NOMO-1 treated with DMSO at 0.1 percent for 48 hours (cell line): ENCODE data around the gene THAP7.

Experiments
- DNase-seq: peaks from one replicate; lab custom pipeline; 2025; ENCODE audit not compliant: unreplicated experiment; lab: John Stamatoyannopoulos, UW

Gene THAP7

GRCh38 chr22:20979940-20980453 is 21.9 kb downstream of the THAP7 start:
- DNase-seq: no peak

DNA sequence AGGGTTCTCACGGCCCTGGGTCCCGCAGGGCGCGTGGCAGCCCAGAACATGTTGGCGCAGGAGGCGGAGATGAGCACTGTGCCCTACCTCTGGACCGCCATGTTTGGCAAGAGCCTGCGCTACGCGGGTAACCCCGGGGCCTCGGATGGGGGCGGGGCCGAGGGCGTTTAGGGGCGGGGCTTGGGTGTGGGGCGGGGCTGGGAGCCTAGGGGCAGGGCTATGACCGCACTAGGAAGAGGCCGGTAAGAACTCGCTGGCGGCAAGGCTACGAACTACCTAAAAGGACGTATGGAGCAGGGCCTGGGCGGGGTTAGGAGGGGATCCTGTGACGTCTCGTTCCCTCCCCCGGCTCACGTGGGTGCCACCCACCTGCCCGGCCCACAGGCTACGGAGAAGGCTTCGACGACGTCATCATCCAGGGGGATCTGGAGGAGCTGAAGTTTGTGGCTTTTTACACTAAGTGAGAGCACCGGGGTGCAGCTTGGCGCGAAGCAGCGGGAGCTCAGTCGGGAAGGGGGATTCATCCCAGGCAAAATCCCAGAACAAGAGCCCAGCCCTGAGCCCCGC is 22.6 kb downstream of the THAP7 start:
- DNase-seq: no peak

DNA sequence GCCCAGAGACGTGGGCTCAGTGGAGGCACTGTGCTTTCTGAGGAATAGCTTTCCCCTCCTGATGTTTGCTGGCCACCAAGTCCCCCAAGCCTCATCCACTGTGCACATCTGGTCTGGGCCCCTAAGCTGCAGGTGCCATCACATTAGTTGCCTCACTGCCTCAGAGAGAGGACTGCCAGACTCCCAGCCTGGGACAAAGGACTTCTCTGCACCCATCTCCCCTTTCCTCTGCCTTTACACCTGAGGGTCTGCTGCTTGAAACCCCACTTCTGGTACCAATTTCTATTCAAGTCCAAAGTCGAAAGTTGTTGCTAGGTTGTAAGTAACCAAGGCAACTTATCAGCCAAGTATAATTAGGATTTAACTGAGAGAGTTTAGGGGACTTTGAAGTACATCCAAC is 23.5 kb downstream of the THAP7 start:
- DNase-seq: peak; percentile 2

DNA sequence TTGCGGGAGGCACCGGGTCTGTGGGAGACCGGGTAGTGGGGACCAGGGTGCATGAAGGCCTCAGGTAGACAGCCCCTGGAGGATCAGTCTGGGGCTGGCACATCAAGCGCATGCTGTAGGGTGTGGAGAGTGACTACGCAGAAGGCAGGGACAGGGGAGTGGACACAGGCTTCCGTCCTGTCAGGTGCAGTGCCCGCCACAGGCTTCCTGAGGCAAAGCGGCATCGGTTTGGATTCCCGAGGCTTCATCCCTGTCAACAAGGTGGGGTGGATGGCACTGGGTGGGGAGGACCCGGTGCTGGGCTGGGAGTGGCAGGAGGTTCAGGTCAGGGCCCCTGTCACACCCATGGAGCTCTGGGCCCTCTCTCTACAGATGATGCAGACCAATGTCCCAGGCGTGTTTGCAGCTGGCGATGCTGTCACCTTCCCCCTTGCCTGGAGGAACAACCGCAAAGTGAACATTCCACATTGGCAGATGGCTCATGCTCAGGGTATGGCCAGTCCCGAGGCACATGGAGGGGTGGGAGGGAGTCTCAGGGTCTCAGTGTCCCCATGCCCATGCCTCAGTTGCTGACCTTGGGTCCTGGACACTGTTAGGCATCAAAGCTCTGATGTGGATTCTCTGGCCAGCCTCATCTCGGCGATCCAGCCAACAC is 24.3 kb downstream of the THAP7 start:
- DNase-seq: no peak

GRCh38 chr22:20977019-20977418 is 24.9 kb downstream of the THAP7 start:
- DNase-seq: no peak

GRCh38 chr22:20976291-20976877 is 25.5 kb downstream of the THAP7 start:
- no peak for DNase-seq

DNA sequence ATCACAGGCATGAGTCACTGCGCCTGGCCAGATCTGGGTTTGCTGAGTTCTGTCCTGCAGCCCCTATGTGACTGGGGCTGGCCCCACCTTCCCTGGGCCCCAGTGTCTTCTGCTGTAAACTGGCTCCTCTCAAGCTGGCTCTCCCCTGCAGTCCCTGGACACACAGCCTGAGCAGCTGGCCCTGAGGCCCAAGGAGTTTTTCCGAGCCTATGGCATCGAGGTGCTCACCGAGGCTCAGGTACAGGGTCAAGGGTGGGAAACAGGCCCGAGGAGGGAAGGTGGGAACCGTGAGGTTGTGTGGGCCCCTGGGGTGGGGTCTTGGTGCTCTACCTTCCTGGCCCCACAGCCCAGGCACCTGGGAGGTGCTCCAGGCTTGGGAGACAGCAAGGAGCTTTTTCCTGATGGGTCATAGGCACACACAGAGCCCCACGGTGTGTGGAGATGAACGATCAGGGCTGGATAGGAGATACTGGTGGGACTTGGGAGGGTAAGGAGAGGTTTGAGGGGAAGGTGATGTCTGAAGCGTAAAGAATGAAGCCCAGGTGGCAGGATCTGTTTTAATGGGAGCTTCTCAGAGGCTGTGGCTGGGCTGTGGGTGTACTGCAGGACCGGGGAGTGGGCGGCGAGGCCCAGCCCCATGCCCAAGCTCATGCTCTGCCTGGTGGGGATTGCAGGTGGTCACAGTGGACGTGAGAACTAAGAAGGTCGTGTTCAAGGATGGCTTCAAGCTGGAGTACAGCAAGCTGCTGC is 26.2 kb downstream of the THAP7 start:
- DNase-seq: no peak

- DNase-seq: no peak
Measured at GRCh38 chr22:20974336-20974955, 27.5 kb downstream of the THAP7 start.

GRCh38 chr22:20973634-20974286 is 28.2 kb downstream of the THAP7 start:
- DNase-seq: no peak

DNA sequence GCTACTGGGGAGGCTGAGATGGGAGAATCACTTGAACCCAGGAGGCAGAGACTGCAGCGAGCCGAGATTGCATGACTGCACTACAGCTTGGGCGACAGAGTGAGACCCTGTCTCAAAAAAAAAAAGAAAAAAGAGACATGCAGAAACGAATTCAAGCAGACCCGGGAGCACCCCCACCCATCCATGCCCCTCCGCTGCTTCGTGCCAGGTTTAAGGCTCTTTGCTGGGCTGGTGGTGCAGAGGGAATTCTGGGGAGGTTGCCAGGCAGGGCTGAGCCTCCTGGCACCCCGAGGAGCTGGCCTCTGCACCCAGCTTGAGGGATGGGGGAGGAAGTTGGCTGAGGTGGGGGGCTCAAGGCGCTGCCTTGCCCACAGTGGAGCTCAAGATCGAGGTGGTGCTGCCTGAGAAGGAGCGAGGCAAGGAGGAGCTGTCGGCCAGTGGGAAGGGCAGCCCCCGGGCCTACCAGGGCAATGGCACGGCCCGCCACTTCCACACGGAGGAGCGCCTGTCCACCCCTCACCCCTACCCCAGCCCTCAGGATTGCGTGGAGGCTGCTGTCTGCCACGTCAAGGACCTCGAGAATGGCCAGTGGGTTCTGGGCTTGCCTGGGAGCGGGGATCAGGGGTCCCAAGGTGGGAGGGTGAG is 28.9 kb downstream of the THAP7 start:
- no peak for DNase-seq

- DNase-seq: peak; percentile 1
Measured at GRCh38 chr22:20972014-20972694, 29.8 kb downstream of the THAP7 start.

DNA sequence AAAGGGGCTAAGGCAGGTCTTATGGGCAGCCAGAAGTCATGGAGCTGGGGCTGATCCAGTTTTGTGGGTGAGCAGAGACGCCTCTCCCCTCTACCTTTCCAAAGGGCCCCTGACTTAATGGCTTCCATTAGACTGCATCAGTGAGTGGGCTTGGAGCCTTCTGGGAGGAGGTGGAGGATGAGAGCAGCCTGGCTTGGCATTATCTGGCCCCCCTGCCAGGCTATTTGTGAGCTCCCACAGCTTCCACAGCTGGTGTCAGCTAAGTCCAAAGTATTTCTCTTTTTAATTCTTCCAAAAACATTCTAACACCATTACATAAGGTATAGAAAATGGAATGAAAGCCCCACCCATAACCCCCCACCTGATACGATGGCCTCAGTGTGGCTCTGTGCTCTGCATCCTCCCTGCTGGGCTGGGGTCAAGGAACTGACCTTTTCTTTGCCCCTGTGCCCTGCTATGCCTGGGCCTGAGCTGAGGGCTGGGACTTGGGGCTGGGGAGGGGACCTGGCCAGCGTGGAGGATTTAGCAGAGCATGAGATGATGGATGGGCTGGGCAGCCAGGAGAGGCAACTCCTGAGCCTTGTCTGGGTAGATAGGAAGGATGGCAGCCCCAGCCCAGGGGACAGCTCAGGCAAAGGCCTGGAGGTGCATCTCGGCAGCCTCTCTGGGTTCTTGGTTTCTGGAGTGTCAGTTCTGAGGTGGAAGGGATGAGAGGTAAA is 30.8 kb downstream of the THAP7 start:
- DNase-seq: no peak

DNA sequence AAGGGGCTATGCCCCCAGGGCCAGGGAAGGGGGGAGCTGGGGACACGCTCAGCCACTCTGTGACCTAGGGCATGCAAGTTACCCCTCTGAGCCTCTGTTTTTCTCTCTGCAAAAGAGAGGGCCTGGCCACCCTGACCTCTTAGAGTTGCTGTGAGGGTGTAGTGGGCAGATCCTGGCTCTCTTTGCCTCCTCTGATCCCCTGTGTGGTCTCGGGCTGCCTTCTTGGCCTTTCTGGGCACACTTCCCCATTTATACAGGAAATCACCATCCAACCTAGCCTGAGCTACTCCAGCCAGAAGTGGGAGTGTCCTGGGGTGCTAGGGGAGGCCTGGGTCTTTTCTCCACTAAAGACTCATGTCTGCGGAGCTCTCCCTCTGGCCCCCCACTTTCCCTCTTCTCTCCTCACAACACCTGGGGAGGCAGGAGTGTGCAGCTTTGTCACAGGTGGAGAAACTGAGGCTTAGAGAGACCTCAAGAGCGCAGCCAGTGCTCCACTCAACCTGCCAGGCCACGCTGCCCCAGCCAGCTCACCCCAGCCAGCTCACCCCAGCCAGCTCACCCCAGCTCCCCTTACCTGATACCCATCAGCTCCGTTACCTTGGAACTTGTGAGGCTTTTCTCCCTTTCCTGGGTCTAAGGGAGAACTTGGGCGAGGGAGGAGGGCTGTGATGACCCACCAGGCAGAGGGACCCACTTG is 33.5 kb downstream of the THAP7 start:
- DNase-seq: peak; percentile 41

- no peak for DNase-seq
Measured at GRCh38 chr22:20967697-20968211, 34.2 kb downstream of the THAP7 start.

DNA sequence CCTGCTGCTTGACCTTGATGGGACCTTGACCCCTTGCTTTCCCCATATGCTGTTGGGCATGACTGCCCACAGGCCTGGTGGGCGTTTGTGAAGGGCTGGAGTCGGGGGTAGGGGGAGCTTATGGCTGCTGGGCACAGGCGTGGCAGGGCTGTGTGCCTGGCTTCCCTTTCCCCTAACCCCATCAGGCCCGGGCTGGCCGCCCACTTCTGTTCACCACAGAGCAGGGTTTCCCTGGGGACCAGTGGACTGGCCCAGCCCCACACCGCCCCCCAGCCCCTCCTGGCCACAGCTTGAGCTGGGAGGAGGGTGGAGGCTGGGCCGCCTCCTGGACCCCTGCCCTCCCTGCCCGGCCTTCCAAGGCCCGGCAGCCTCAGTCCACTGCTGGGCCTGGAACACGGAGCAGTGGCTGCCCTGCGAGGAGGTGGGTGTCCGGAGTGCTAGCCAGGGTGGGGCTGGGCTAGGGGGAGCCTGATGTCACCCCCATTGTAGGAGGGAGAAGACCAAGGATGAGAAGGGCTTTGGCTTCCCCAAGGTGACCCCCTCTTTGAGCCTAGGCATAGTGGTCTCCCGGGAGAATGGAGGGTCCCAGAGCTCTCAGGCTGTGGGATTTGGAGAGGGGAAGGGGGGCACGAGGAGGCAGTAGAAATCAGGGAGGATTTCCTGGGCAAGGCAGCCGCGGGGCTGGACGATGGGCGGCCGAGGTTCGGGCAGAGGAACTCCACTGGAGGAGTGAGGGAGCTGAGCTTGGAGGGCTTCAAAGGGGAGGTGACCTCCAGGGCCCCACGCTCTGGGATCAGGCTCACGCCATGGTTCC is 34.8 kb downstream of the THAP7 start, which contains the start of gene AIFM3:
AIFM3 (plus strand) TSS at position 373 of the 814 bp plus-strand sequence. CDS start 690 bp downstream, outside the sequence.
- DNase-seq: no peak

- no peak for DNase-seq
Measured at GRCh38 chr22:20965888-20966855, 35.7 kb downstream of the THAP7 start.
